Mesendoderm (in vitro differentiated cells): ENCODE data around the gene CDC42EP1.
"Not testable (repeated sequence)": the region's sequence is repeated elsewhere in the genome, so short reads cannot be mapped to it uniquely, and the experiment has no call there.

Source experiments
- DNase-seq: peaks from one replicate; pipeline ENCODE4 v3.0.0; 2013
- H2AK5ac ChIP-seq: 2 replicates; pipeline ENCODE4 v1.6.1; 2013; ENCODE audit warnings: low read length, inconsistent platforms
- H2BK120ac ChIP-seq: 2 replicates; pipeline ENCODE4 v1.6.1; 2013; ENCODE audit warnings: low read depth, mild to moderate bottlenecking, low read length, moderate library complexity, mixed read lengths
- H2BK15ac ChIP-seq: replicated peaks from 2 replicates; pipeline ENCODE4 v1.6.1; 2013; ENCODE audit warnings: low read depth, mild to moderate bottlenecking, moderate library complexity
- H2BK5ac ChIP-seq: 2 replicates; pipeline ENCODE4 v1.6.1; 2013; ENCODE audit warnings: low read length, inconsistent platforms
- H3K18ac ChIP-seq: 2 replicates; pipeline ENCODE4 v1.6.1; 2013; ENCODE audit warnings: mild to moderate bottlenecking, low read length, mixed read lengths
- H3K23ac ChIP-seq: one replicate; pipeline ENCODE4 v1.6.1; 2013; ENCODE audit warnings: low read length
- H3K27ac ChIP-seq: 2 replicates; pipeline ENCODE4 v1.5.1; 2013; ENCODE audit warnings: low read depth, mild to moderate bottlenecking, inconsistent platforms, low read length, moderate library complexity
- H3K27me3 ChIP-seq: 2 replicates; pipeline ENCODE4 v1.6.1; 2013; ENCODE audit warnings: low read length, control low read depth, mild to moderate bottlenecking, inconsistent platforms; ENCODE audit not compliant: insufficient read depth, poor library complexity
- H3K36me3 ChIP-seq: 2 replicates; pipeline ENCODE4 v1.6.1; 2013; ENCODE audit warnings: low read length, inconsistent platforms; ENCODE audit not compliant: control insufficient read depth, insufficient read depth
- H3K4ac ChIP-seq: one replicate; pipeline ENCODE4 v1.6.1; 2013; ENCODE audit warnings: low read depth, mild to moderate bottlenecking, low read length, moderate library complexity
- H3K4me1 ChIP-seq: 2 replicates; pipeline ENCODE4 v1.6.1; 2013; ENCODE audit warnings: low read depth, low read length, inconsistent platforms; ENCODE audit not compliant: control insufficient read depth
- H3K4me2 ChIP-seq: 2 replicates; pipeline ENCODE4 v1.6.1; 2013; ENCODE audit warnings: low read length
- H3K4me3 ChIP-seq: 2 replicates; pipeline ENCODE4 v1.5.1; 2013; ENCODE audit warnings: mild to moderate bottlenecking, low read length
- H3K56ac ChIP-seq: one replicate; pipeline ENCODE4 v1.6.1; 2013; ENCODE audit warnings: low read length
- H3K79me1 ChIP-seq: 2 replicates; pipeline ENCODE4 v1.6.1; 2013; ENCODE audit warnings: low read length, inconsistent platforms
- H3K79me2 ChIP-seq: 2 replicates; pipeline ENCODE4 v1.6.1; 2013; ENCODE audit warnings: mild to moderate bottlenecking, low read length; ENCODE audit not compliant: control insufficient read depth, insufficient read depth
- H3K9ac ChIP-seq: 2 replicates; pipeline ENCODE4 v1.6.1; 2013; ENCODE audit warnings: low read length, inconsistent platforms
- H4K5ac ChIP-seq: one replicate; pipeline ENCODE4 v1.6.1; 2013; ENCODE audit warnings: low read length
- H4K8ac ChIP-seq: one replicate; pipeline ENCODE4 v1.6.1; 2013; ENCODE audit warnings: low read depth, mild to moderate bottlenecking, control low read depth, low read length, moderate library complexity
- WGBS: extraction: QIAGEN DNeasy Blood & Tissue Kit; methylation state at CpG from one replicate; pipeline ENCODE4 v1.1.7; 2013; ENCODE audit warnings: low lambda C conversion rate, missing lambda C conversion rate; ENCODE audit not compliant: insufficient coverage; ENCODE audit errors: extremely low coverage; 5-methylcytosine and 5-hydroxymethylcytosine counted together

CDC42EP1 gene

DNA sequence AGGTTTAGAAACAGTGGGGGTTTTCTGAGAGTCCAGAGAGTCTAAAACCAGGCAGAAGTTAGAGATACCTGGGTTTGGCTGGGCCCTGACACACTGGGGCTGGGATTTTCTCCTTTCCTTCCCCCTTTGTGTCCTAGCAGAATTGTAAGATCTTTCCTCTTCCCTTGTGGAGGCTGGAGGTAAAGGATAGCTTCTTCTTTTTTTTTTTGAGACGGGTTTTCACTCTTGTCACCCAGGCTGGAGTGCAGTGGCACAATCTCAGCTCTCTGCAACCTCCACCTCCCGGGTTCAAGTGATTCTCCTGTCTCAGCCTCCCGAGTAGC, 49.8 kb downstream of the CDC42EP1 start:
- H2BK5ac ChIP-seq, H3K23ac ChIP-seq, H3K79me1 ChIP-seq, H4K8ac ChIP-seq, H3K56ac ChIP-seq, H3K4ac ChIP-seq, DNase-seq, H3K18ac ChIP-seq, H3K4me1 ChIP-seq, H3K27ac ChIP-seq, H2BK15ac ChIP-seq, H4K5ac ChIP-seq, H3K4me2 ChIP-seq, H3K4me3 ChIP-seq, H2AK5ac ChIP-seq, H3K27me3 ChIP-seq, H2BK120ac ChIP-seq, H3K36me3 ChIP-seq, H3K79me2 ChIP-seq: not testable (repeated sequence)
- no CpG with 5 or more reads among the region's 3 CpGs for WGBS
- H3K9ac ChIP-seq = peak overlapping the region; percentile 95

DNA sequence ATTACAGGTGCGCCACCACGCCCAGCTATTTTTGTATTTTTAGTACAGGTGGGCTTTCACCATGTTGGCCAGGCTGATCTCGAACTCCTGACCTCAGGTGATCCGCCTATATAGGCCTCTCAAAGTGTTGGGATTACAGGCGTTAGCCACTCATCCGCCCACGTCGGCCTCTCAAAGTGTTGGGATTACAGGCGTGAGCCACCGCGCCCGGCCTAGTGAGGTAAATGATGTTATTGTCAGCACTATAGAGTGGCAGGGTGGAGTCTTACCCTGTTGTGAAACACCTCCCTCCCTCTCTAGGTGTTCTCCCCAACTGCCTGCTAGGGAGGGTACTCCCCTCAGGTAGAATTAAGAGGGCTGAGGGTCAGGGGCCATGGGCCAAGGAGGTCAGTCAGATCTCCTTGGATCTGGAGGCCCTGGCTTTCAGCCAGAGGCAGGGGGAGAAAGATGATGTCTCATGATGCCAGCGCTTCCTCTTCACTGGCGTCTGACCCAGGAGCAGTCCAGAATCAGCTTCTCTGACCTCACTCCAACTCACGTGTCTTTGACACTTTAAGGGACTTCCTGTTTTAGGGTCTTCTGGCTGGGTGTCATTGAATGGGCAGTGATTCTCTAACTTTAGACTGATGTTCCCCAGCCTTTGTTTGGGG, 50.3 kb downstream of the CDC42EP1 start:
- Histone ChIP-seq H2BK5ac (no peak overlapping the region), H3K4ac (no peak overlapping the region), H3K4me1 (no peaks in the 10 kb centered on the region), H4K5ac (no peak overlapping the region), H3K56ac (peak overlapping the region; percentile 5), H3K27me3 (no peaks in the 10 kb centered on the region), H2BK15ac (no peak overlapping the region), H2BK120ac (no peak overlapping the region), H3K4me3 (no peak overlapping the region), H3K9ac (no peak overlapping the region), H3K27ac (no peak overlapping the region), H3K36me3 (peaks cover 4% of the 10 kb centered on the region), H3K79me2 (peaks cover 4% of the 10 kb centered on the region), H2AK5ac (no peak overlapping the region), H4K8ac (no peak overlapping the region), H3K18ac (no peak overlapping the region), H3K79me1 (peaks cover 7% of the 10 kb centered on the region), H3K4me2 (no peak overlapping the region), H3K23ac (no peak overlapping the region)
- WGBS = no CpG with 5 or more reads among the region's 15 CpGs
- no peak for DNase-seq

DNA sequence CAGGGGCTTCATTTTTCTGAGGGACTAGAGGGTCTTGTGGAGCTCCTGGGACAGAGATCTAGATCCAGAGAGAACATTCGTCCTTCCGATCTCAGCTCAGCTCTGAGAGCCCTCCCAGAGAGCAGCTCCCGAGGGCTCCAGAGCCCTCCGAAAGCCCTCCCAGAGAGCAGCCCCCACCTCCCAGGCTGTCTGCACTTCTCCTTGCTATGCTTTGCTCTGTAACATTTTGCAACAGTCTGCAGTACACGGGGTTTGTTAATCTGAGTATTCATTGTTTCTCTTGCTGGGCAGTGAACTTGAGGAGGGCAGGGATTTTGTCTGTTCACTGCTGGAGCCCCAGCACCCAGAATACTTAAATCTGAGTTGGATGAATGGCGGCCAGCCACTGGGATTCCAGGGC, 50.9 kb downstream of the CDC42EP1 start:
- H3K79me1 ChIP-seq = peaks cover 7% of the 10 kb centered on the region
- DNase-seq = no peak
- no CpG with 5 or more reads among the region's 6 CpGs for WGBS

DNA sequence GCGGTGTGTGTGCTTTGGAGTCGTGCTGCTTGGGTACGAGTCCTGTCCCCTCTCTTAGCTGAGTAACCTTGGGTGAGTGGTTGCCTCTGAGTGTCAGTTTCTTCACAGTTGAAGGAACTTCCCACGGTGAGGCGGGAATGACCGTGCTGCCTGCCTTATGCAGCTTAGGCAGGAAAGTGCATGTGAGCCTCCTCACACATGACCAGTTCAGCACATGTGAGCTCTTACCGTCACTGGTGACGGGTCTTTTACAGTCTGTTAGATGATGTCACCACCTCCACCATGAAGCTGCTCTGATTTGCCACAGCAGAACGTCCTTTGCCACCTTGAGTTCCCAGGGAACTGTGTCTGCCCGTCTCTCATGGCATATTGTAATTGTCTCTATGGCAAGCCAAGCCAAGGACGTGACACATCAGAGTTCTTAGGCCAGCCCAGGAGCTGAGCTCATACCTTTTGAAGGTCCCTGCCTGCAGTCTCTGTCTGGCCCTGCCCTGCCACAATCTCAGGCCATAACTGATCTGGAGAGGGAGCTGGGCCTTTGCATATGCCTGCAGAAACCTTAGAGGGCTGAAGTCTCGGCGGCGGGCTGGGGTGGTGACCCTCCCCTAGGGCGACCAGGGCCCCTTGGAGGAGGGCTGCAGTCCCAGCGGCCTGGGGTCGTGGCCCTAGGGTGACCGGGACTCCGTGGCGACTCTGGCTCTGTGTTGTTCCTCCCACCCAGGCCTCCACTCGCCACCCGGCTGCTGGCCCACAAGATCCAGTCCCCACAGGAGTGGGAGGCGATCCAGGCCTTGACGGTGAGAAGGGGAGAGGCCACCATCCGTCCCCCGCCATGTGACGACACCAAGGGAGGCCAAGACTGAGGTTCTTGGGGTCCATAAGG, 56.2 kb downstream of the CDC42EP1 start:
- Histone ChIP-seq H2BK120ac (no peak overlapping the region), H3K56ac (no peak overlapping the region), H3K23ac (no peak overlapping the region), H3K4me2 (no peak overlapping the region), H2BK5ac (no peak overlapping the region), H2AK5ac (no peak overlapping the region), H3K36me3 (peaks cover 7% of the 10 kb centered on the region), H4K8ac (no peak overlapping the region), H3K4ac (no peak overlapping the region), H3K9ac (no peak overlapping the region), H3K79me1 (no peaks in the 10 kb centered on the region), H4K5ac (no peak overlapping the region), H3K4me1 (no peaks in the 10 kb centered on the region), H3K79me2 (no peaks in the 10 kb centered on the region), H3K27me3 (no peaks in the 10 kb centered on the region), H3K4me3 (no peak overlapping the region), H3K27ac (no peak overlapping the region), H3K18ac (no peak overlapping the region), H2BK15ac (no peak overlapping the region)
- no CpG with 5 or more reads among the region's 27 CpGs for WGBS
- DNase-seq = no peak

More for the DNA sequence above, 50.9 kb downstream of the CDC42EP1 start:
- Histone ChIP-seq H3K23ac (no peak overlapping the region), H2BK5ac (no peak overlapping the region), H3K18ac (no peak overlapping the region), H3K4me3 (no peak overlapping the region), H3K4me2 (no peak overlapping the region), H2BK120ac (no peak overlapping the region), H3K56ac (no peak overlapping the region), H3K36me3 (peaks cover 4% of the 10 kb centered on the region), H2BK15ac (no peak overlapping the region), H3K4ac (no peak overlapping the region), H4K5ac (no peak overlapping the region), H2AK5ac (no peak overlapping the region), H3K4me1 (no peaks in the 10 kb centered on the region), H3K27me3 (no peaks in the 10 kb centered on the region), H4K8ac (no peak overlapping the region), H3K79me2 (peaks cover 4% of the 10 kb centered on the region), H3K27ac (no peak overlapping the region), H3K9ac (no peak overlapping the region)

DNA sequence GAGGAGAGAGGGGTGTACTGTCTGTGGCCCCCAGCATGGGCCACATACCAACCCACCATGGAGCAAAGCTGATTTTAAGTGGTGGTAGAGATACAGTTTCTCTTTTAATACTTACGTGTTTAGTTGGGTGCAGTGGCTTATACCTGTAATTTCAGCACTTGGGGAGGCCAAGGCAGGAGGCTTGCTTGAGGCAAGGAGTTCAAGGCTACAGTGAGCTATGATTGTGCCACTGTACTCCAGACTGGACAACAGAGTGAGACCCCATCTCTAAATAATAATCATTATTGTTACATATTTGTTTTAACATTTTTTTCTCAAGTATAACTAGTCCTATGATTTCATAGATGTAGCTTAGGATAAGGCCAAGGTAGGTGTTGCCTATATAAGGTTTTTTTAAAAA, 57.2 kb downstream of the CDC42EP1 start:
- no peak overlapping the region for H2AK5ac ChIP-seq
- no peak overlapping the region for H3K4me2 ChIP-seq
- H3K4me3 ChIP-seq = no peak overlapping the region
- H3K79me1 ChIP-seq = no peaks in the 10 kb centered on the region
- no peaks in the 10 kb centered on the region for H3K27me3 ChIP-seq
- no peaks in the 10 kb centered on the region for H3K4me1 ChIP-seq
- no peak overlapping the region for H2BK15ac ChIP-seq
- H3K27ac ChIP-seq = no peak overlapping the region
- WGBS = no CpG with 5 or more reads among the region's 1 CpG
- H3K79me2 ChIP-seq = no peaks in the 10 kb centered on the region
- no peak overlapping the region for H4K8ac ChIP-seq
- H3K56ac ChIP-seq = no peak overlapping the region
- H4K5ac ChIP-seq = no peak overlapping the region
- H2BK5ac ChIP-seq = no peak overlapping the region
- peaks cover 7% of the 10 kb centered on the region for H3K36me3 ChIP-seq
- H2BK120ac ChIP-seq = no peak overlapping the region
- H3K23ac ChIP-seq = no peak overlapping the region
- no peak for DNase-seq
- no peak overlapping the region for H3K9ac ChIP-seq
- H3K4ac ChIP-seq = no peak overlapping the region
- H3K18ac ChIP-seq = no peak overlapping the region
